ENCODE measurements around the gene DCHS2.
A peak's percentile ranks its signal among the peaks of the same experiment; 100 is the strongest.

The DCHS2 gene

GRCh38 chr4:154507156-154507555 is 15.6 kb upstream of the DCHS2 start:
- no peak for DNase-seq (ENCODE audit: low read depth)
- TF ChIP-seq, protein P1, sequence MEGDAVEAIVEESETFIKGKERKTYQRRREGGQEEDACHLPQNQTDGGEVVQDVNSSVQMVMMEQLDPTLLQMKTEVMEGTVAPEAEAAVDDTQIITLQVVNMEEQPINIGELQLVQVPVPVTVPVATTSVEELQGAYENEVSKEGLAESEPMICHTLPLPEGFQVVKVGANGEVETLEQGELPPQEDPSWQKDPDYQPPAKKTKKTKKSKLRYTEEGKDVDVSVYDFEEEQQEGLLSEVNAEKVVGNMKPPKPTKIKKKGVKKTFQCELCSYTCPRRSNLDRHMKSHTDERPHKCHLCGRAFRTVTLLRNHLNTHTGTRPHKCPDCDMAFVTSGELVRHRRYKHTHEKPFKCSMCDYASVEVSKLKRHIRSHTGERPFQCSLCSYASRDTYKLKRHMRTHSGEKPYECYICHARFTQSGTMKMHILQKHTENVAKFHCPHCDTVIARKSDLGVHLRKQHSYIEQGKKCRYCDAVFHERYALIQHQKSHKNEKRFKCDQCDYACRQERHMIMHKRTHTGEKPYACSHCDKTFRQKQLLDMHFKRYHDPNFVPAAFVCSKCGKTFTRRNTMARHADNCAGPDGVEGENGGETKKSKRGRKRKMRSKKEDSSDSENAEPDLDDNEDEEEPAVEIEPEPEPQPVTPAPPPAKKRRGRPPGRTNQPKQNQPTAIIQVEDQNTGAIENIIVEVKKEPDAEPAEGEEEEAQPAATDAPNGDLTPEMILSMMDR (IDR thresholded peaks at IDR 0.05; ENCODE audit: low read depth, low read length, missing control alignments): no peak
- H3K4me3 ChIP-seq (ENCODE audit: low read depth, low read length): no peak overlapping the region

DNA sequence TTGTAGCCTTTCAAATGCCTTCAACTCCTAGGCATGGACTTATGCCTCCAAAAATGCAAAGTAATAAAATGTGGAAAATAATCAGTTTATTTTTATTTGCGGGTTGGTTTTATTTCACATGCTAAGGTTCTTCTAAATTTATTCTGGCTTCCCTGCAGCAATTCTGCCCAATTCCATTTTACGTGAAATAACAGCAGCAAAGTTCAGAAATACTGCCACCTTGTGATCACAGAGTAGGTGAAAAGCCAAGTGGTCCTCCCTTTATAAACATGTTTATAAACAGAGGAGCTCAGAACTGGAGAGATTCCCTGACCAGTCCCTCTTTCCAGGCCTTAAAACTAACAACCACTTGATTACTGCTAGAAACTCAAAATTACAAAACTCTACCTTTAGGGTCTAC is 14.7 kb upstream of the DCHS2 start:
- no peak overlapping the region for H3K4me3 ChIP-seq (ENCODE audit: low read depth, low read length)
- DNase-seq (ENCODE audit: low read depth): no peak
- TF ChIP-seq, protein P1 (IDR thresholded peaks at IDR 0.05; ENCODE audit: low read depth, low read length, missing control alignments): peak; percentile 36

DNA sequence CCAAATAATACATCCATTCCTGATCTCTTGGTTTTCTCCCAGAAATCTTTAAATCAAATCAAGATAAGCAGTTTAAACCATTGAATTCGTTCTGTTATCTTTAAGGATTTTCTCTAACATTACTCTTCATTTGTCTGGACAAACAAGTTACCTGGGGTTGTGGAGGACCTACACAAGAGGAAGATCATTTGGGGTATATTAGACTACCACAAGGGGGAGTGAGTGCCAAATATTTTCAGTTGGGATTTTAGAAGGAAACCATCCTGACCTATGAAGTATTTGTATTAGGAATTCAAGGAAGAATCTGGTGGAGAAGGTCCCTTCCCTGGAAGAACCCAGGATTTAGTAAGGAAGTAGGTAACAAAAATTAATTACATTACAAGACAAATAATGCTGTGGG is 12.0 kb upstream of the DCHS2 start:
- no peak overlapping the region for H3K4me3 ChIP-seq (ENCODE audit: low read depth, low read length)
- no peak for DNase-seq (ENCODE audit: low read depth)
- TF ChIP-seq, protein P1 (IDR thresholded peaks at IDR 0.05; ENCODE audit: low read depth, low read length, missing control alignments): peak; percentile 47

GRCh38 chr4:154502111-154502510 is 10.5 kb upstream of the DCHS2 start:
- DNase-seq (ENCODE audit: low read depth): no peak
- H3K4me3 ChIP-seq (ENCODE audit: low read depth, low read length): no peak overlapping the region
- TF ChIP-seq, protein P1 (IDR thresholded peaks at IDR 0.05; ENCODE audit: low read depth, low read length, missing control alignments): no peak

GRCh38 chr4:154497889-154498288 is 6.3 kb upstream of the DCHS2 start:
- DNase-seq (ENCODE audit: low read depth): no peak
- no peak overlapping the region for H3K4me3 ChIP-seq (ENCODE audit: low read depth, low read length)
- TF ChIP-seq, protein P1 (IDR thresholded peaks at IDR 0.05; ENCODE audit: low read depth, low read length, missing control alignments): no peak

GRCh38 chr4:154495867-154496266 is 4.3 kb upstream of the DCHS2 start:
- DNase-seq (ENCODE audit: low read depth): no peak
- TF ChIP-seq, protein P1 (IDR thresholded peaks at IDR 0.05; ENCODE audit: low read depth, low read length, missing control alignments): no peak
- no peak overlapping the region for H3K4me3 ChIP-seq (ENCODE audit: low read depth, low read length)

DNA sequence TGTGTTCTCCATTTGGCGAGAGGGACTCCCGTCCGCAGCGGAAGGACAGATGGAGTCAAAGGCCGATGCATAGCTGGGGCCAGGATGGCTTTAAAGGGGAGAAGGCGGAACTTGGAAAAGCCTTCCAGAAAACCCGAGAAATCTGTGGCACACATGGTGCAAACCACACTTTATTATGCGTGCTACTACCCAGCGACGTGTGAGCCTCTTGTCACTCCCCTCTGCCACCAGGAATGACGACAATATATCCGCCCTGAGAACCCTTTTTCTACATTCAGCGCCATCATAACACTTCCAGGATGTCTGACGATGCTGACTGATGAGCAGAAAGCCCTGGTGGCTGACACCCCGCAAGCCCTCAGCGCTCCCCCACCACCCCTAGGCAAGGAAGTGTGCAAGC is 689 bp upstream of the DCHS2 start:
- no peak for DNase-seq (ENCODE audit: low read depth)
- no peak overlapping the region for H3K4me3 ChIP-seq (ENCODE audit: low read depth, low read length)
- TF ChIP-seq, protein P1 (IDR thresholded peaks at IDR 0.05; ENCODE audit: low read depth, low read length, missing control alignments): no peak

All from GM12864 (cell line).